Endodermal cell (in vitro differentiated cells): ENCODE results near the gene CDX2. TPM values are rescaled to one million over a fixed set of nuclear protein-coding genes. Genes with fewer than 3 reads are reported as not detected.
A peak's percentile ranks its signal among the peaks of the same experiment; 100 is the strongest.

Experiments
- DNase-seq: peaks from one replicate; pipeline ENCODE4 v3.0.0-alpha.2; 2017
- H3K27ac ChIP-seq: 2 replicates; pipeline ENCODE4 v1.5.1; 2013; ENCODE audit warnings: mild to moderate bottlenecking, low read depth, low read length, moderate library complexity
- H3K27me3 ChIP-seq: 2 replicates; pipeline ENCODE4 v1.6.1; 2013; ENCODE audit warnings: mild to moderate bottlenecking, low read length, moderate library complexity; ENCODE audit not compliant: insufficient read depth, control insufficient read depth, poor library complexity, severe bottlenecking
- H3K36me3 ChIP-seq: 2 replicates; pipeline ENCODE4 v1.7.0; 2013; ENCODE audit warnings: mild to moderate bottlenecking, low read length, moderate library complexity; ENCODE audit not compliant: control insufficient read depth, insufficient read depth
- H3K4me1 ChIP-seq: one replicate; pipeline ENCODE4 v1.7.0; 2013; ENCODE audit warnings: low read length; ENCODE audit not compliant: control insufficient read depth, insufficient read depth
- H3K4me3 ChIP-seq: 2 replicates; pipeline ENCODE4 v1.5.1; 2013; ENCODE audit warnings: mild to moderate bottlenecking, low read length, moderate library complexity
- H3K9ac ChIP-seq: 2 replicates; pipeline ENCODE4 v1.6.1; 2013; ENCODE audit warnings: mild to moderate bottlenecking, low read length, moderate library complexity; ENCODE audit not compliant: poor library complexity, severe bottlenecking; ENCODE audit errors: extremely low read depth
- H3K9me3 ChIP-seq: 2 replicates; pipeline ENCODE4 v1.6.1; 2013; ENCODE audit warnings: mild to moderate bottlenecking, low read length, moderate library complexity; ENCODE audit not compliant: control insufficient read depth
- H3K27ac Mint-ChIP-seq: 2 replicates; pipeline ENCODE4 v1.8.0; 2020; ENCODE audit warnings: mixed read lengths
- H3K27me3 Mint-ChIP-seq: 2 replicates; pipeline ENCODE4 v1.8.0; 2021; ENCODE audit warnings: mild to moderate bottlenecking, mixed read lengths; ENCODE audit not compliant: insufficient read depth
- H3K36me3 Mint-ChIP-seq: 2 replicates; pipeline ENCODE4 v1.8.0; 2020; ENCODE audit warnings: low read depth, mixed read lengths
- H3K4me1 Mint-ChIP-seq: 2 replicates; pipeline ENCODE4 v1.8.0; 2020; ENCODE audit warnings: mixed read lengths
- H3K4me3 Mint-ChIP-seq: 2 replicates; pipeline ENCODE4 v1.8.0; 2020; ENCODE audit warnings: mild to moderate bottlenecking, moderate library complexity, mixed read lengths
- H3K9me3 Mint-ChIP-seq: 2 replicates; pipeline ENCODE4 v1.8.0; 2020; ENCODE audit warnings: mild to moderate bottlenecking, mixed read lengths
- WGBS, 2 experiments: methylation state at CpG; one replicate each; pipeline versions ENCODE4 v1.1.5 to v1.1.7; 2013; ENCODE audit warnings: missing lambda C conversion rate in 2 of 2, mixed read lengths in 1 of 2; ENCODE audit not compliant: insufficient coverage in 1 of 2, insufficient read length in 1 of 2; 5-methylcytosine and 5-hydroxymethylcytosine counted together
- total RNA-seq, 2 donors: library from RNA; stranded (reverse); fragmentation: NEBNext Ultra II Directional in 1 of 2; extraction: Animal tissue kit (Norgen Biotek cat#: 25700) in 1 of 2; gene quantifications; 2 replicates in 1 of 2; 3 replicates in 1 of 2; pipeline ENCODE4 v1.2.1, GENCODE V29; 2021
- TF ChIP-seq, protein P1 (sequence below): fragments of 200-600 bp; sonication (generic); conservative IDR thresholded peaks from 2 replicates; pipeline ENCODE4 v1.5.0; 2021; ENCODE audit warnings: antibody characterized with exemption, mild to moderate bottlenecking

Gene CDX2
- total RNA-seq, 2 donors from 2014 or later = not detected

DNA sequence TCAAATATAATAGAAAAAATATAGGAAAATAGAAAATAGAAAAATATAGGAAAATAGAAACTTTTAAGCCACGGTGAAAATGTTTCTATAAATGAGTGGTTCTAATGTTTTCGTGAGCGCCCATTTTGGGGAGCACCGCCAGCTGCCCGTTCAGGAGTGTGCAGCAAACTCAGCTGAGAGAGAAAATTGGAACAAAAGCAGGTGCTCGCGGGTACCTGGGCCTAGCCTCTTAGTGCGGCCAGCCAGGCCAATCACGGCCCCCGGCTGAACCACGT lies 49.5 kb downstream of the CDX2 start:
- peaks cover 3% of the 10 kb centered on the region for H3K9me3 Mint-ChIP-seq
- DNase-seq = no peak
- H3K27ac Mint-ChIP-seq = no peak overlapping the region
- H3K9me3 ChIP-seq = no peaks in the 10 kb centered on the region
- H3K27me3 Mint-ChIP-seq = peaks cover 99% of the 10 kb centered on the region
- WGBS, 2 experiments = 2 to 4% methylated on average over 11 of the region's 11 CpGs
- H3K4me3 ChIP-seq = no peak overlapping the region
- H3K36me3 ChIP-seq = no peaks in the 10 kb centered on the region
- peaks cover 3% of the 10 kb centered on the region for H3K4me1 ChIP-seq
- H3K4me3 Mint-ChIP-seq = no peak overlapping the region
- peaks cover 100% of the 10 kb centered on the region for H3K27me3 ChIP-seq
- no peak overlapping the region for H3K27ac ChIP-seq
- peaks cover 25% of the 10 kb centered on the region for H3K4me1 Mint-ChIP-seq
- H3K36me3 Mint-ChIP-seq = no peaks in the 10 kb centered on the region
- TF ChIP-seq, protein P1, sequence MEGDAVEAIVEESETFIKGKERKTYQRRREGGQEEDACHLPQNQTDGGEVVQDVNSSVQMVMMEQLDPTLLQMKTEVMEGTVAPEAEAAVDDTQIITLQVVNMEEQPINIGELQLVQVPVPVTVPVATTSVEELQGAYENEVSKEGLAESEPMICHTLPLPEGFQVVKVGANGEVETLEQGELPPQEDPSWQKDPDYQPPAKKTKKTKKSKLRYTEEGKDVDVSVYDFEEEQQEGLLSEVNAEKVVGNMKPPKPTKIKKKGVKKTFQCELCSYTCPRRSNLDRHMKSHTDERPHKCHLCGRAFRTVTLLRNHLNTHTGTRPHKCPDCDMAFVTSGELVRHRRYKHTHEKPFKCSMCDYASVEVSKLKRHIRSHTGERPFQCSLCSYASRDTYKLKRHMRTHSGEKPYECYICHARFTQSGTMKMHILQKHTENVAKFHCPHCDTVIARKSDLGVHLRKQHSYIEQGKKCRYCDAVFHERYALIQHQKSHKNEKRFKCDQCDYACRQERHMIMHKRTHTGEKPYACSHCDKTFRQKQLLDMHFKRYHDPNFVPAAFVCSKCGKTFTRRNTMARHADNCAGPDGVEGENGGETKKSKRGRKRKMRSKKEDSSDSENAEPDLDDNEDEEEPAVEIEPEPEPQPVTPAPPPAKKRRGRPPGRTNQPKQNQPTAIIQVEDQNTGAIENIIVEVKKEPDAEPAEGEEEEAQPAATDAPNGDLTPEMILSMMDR = no peak
- H3K9ac ChIP-seq = no peak overlapping the region

DNA sequence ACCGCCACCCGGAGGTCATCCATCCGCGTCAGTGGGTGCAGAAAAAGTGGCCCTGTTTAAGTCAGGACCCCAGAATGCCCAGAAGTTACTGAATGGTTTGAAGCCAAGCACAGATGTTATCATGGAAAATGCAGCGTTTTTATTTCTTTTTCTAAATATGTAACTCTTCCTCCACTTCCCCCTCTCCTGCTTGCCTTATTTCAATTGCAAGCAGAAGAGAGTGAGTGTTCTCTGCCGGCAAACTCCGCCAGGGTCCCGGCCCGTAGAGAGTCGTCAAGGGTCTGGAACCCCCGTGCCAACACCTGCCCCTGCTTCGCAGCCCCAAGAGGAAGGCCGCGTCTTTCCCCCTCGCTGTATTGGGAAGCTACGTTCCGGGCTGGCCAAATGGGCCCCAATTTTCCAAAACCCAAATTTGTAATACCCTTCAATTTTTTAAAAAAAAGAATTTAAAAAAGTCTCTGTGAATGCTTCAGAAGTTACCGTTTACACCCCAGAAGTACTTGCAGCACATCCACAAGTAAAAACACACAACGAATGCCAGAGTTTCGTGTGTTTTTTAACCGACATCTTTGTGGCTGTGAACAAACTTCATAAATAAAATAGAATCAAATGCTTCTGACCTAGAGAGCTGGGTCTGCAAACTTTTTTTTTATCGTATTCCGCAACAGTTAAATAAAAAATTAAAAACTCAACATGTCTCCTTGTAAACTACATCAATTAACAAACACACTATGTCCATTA lies 50.0 kb downstream of the CDX2 start:
- DNase-seq = no peak
- Histone ChIP-seq H3K36me3 (no peaks in the 10 kb centered on the region), H3K27ac (no peak overlapping the region), H3K9me3 (no peaks in the 10 kb centered on the region), H3K9ac (no peak overlapping the region), H3K27me3 (peaks cover 100% of the 10 kb centered on the region), H3K4me3 (no peak overlapping the region), H3K4me1 (peaks cover 3% of the 10 kb centered on the region)
- H3K4me1 Mint-ChIP-seq = peaks cover 25% of the 10 kb centered on the region
- H3K27me3 Mint-ChIP-seq = peaks cover 100% of the 10 kb centered on the region
- TF ChIP-seq, protein P1 = no peak
- H3K27ac Mint-ChIP-seq = no peak overlapping the region
- 10 to 13% methylated on average over 8 to 23 of the region's 23 CpGs for WGBS, 2 experiments
- no peaks in the 10 kb centered on the region for H3K36me3 Mint-ChIP-seq
- H3K9me3 Mint-ChIP-seq = peaks cover 3% of the 10 kb centered on the region
- H3K4me3 Mint-ChIP-seq = no peak overlapping the region

GRCh38 chr13:27918041-27918917 lies 50.8 kb downstream of the CDX2 start:
- Histone ChIP-seq H3K27ac (no peak overlapping the region), H3K36me3 (no peaks in the 10 kb centered on the region), H3K9me3 (no peaks in the 10 kb centered on the region), H3K27me3 (peaks cover 100% of the 10 kb centered on the region), H3K4me3 (no peak overlapping the region), H3K4me1 (peaks cover 3% of the 10 kb centered on the region), H3K9ac (no peak overlapping the region)
- H3K4me1 Mint-ChIP-seq = peaks cover 25% of the 10 kb centered on the region
- WGBS, 2 experiments = 5 to 15% methylated on average over 14 to 46 of the region's 46 CpGs
- peak; percentile 61 for DNase-seq
- no peaks in the 10 kb centered on the region for H3K36me3 Mint-ChIP-seq
- H3K4me3 Mint-ChIP-seq = peak overlapping the region; percentile 33
- no peak overlapping the region for H3K27ac Mint-ChIP-seq
- peaks cover 100% of the 10 kb centered on the region for H3K27me3 Mint-ChIP-seq
- peaks cover 3% of the 10 kb centered on the region for H3K9me3 Mint-ChIP-seq
- TF ChIP-seq, protein P1 = no peak
